Measurements from ENCODE around the gene KLHL26.

The KLHL26 gene

DNA sequence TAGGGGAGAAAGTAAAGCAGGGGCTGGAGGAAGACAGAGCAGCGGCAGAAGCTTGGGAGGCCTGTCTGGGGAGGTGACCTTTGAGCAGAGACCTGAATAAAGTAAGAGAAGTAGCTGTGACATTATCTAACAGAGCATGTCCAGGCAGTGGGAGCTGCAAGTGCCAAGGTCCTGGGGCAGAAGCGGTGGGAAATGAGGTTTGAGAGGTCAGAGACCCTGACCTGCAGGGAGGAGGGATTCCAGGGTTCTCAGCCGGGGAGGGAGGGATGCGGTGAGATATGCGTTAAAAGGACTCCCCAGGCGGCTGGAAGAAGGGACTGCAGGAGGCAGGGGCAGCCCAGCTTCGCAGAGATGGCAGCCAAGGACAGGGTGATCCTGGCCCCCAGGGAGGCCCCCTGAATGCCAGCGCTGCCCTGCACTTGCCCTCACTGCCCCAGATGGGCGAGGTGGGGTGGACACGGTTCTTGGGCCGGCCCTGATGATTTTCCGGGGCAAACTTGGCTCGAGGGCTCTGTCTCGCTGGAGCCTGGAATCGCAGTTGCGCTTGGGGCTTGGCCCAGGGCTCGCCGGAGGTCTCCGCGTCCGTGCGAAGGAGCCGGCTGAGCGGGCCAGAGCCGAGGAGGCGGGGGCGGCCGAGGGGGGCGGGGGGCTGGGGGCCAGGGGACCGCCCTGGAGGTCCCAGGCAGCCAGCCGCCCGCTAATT lies 33.4 kb upstream of the KLHL26 start:
- DNase-seq = no peak

DNA sequence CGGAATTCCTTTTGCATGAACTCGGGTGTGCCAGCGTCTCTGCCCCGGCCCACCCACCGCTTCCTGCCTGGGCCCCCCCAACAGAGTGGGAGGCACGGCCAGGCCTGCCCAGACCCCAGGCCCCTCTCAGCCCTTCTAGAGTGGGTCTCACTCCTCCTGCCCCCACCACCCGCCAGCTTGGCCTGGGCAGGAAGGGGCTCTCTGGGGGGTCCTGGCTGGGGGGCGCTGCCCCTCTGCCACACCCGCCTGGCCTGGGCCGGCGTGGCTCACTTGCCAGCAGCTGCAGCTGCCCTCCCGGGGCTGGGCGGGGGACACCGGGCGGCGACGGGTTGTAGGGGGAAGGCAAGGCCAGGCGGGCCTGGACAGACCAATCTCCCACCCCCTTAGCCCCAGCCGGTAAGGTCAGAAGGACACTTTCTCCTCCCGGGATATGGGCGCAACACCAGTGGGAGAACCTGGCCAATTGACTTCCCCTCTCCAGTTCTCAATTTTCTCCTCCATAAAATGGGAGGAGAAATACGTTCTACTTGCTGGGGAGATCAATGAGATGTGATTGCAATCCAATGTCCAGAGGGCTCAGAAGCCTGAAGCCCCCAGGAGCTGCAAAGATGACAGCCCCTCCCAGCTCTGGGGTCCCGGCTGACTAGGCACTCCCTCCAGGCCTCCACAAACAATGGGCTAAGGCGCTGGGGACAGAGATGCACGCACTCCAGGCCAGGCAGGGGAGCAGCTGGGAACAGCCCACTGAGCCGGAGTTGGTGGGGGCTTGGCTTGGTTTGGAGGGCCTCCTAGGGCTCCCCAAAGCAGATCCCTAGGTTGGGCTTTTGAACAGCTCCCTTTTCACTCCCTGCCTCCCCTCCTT lies 32.6 kb upstream of the KLHL26 start:
- DNase-seq = no peak

DNA sequence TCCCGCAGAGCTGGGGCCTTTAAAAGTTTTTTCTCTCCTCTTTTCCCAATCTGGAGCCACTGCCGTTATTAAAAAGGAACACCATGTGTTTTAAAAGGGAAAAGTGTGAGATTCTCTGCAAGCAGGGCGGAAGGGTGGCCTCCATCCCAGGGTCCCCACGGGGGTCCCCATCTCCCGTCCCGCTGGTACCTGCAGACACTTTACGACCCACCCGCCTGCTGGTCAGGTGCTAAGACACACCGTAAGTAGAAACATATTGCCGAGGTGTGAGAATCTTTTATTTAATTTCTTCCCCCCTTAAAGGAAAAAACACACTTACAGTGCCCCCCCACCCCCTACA lies 32.0 kb upstream of the KLHL26 start:
- DNase-seq = no peak

GRCh38 chr19:18605196-18605545 lies 31.7 kb upstream of the KLHL26 start:
- no peak for DNase-seq

DNA sequence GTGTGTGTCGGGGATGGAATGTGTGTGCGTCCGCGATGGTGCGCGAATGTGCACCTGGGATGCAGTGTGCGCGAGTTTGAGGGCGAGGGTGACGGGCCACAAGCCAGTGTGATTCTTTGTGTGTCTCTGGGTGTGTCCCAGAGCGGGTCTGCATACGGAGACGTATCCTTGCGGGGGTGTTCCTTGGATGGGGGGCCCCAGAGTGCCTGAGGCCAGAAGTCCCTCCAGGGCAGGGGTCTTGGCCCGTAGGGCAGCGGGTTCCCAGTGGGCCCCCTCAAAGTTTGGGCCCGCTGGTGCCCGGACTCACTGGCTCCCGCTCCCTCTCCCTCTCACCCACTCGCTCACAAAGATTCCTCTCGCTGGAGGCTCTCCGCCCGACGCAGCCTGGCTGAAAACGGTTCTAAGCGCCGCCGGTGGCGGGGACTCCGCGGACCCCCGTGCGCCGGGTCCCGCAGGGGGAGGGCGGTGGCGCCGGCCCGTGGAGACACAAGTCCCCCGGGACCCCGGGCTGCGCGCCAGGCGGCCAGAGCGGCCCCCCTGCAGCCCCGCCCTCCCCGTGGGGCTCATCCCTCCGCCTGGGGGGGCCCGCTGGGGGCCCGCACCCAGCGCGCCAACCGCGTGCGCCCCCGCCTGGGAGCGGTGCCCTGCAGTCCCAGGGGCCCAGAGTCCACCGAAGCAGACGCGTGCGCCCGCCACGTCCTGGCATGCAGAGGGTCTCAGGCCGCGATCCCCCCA lies 31.1 kb upstream of the KLHL26 start:
- no peak for DNase-seq

GRCh38 chr19:18606281-18607225 lies 30.3 kb upstream of the KLHL26 start, which contains the start of gene CRLF1:
TSS of gene CRLF1 (minus strand) at chr19:18606799. CDS start at chr19:18606656, 143 bp downstream.
- DNase-seq = no peak

GRCh38 chr19:18607226-18608101 lies 29.4 kb upstream of the KLHL26 start:
- DNase-seq = no peak

DNA sequence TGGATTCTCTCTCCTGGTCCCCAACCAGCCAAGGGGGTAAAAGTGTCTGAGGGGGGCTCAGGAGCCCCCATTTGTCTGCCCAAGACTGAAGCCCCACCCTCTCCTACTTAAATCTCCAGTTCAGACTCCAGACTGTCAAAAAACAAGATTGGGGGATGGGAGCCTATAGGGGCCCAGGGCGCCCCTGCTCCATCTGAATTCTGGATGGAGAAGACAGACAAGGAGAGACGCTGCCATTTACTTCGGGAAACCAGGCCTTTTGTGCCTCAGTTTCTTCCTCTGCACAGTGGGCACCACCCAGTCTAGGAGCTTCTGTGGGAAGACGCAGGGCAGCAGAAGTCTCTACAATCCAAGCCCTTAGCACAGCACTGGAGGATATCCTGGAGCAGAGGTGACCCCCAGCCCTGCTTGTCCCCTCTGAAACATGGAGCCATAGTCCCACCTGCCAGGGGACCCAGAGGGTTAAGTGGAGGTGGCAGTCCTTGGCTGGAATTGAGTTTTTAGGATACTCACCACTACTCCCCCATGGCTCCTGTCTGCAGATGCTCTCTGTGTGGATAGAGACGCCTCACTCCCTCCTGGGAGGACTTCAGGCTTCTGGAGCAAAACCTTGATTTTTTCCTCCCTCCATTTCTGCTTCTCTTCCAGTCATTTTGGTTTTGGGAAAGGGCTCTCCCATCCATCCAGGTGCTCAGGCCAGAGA lies 28.6 kb upstream of the KLHL26 start:
- DNase-seq = no peak

- DNase-seq = no peak
These were observed 27.8 kb upstream of the KLHL26 start for GRCh38 chr19:18608805-18609716.

GRCh38 chr19:18609717-18610051 lies 27.1 kb upstream of the KLHL26 start:
- DNase-seq = no peak

- no peak for DNase-seq
These were observed 26.6 kb upstream of the KLHL26 start for GRCh38 chr19:18610245-18610555.

DNA sequence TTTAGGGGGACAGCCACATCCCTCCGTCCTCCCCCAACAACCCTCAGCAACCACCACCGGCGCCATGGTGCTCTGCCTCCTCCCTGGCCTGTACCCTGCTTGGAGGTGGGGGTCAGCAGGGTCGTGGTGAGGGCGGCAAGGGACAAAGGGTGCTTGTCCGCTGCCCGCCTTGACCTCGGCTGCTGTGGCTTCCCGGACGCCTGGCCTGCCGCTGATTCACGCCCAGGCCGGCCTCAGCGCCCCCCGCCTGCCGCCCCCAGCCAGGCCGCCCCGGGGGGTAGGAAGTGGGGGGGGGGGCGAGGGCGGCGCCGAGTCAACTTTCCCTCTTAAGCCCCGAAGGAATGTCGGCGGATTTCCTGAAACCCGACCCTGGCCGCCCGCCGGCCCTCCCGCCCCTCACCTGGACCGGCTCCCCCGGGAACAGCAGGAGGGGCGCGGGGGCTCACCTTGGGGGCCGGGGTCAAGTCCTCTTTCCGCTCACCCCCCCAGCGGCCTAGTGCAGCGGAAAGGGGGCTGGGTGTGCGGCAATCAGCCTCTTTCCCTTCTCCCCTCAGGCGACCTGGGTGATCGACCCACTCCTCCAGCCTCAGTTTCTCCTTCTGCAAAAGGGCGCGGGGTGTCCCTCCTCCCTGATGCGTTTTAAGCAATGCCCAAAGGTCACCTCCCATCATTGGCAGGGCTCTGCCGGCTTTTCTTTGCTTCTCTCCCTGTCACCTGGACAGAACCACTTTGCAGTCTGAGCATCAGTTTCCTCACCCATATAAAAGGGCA lies 26.1 kb upstream of the KLHL26 start:
- no peak for DNase-seq

DNA sequence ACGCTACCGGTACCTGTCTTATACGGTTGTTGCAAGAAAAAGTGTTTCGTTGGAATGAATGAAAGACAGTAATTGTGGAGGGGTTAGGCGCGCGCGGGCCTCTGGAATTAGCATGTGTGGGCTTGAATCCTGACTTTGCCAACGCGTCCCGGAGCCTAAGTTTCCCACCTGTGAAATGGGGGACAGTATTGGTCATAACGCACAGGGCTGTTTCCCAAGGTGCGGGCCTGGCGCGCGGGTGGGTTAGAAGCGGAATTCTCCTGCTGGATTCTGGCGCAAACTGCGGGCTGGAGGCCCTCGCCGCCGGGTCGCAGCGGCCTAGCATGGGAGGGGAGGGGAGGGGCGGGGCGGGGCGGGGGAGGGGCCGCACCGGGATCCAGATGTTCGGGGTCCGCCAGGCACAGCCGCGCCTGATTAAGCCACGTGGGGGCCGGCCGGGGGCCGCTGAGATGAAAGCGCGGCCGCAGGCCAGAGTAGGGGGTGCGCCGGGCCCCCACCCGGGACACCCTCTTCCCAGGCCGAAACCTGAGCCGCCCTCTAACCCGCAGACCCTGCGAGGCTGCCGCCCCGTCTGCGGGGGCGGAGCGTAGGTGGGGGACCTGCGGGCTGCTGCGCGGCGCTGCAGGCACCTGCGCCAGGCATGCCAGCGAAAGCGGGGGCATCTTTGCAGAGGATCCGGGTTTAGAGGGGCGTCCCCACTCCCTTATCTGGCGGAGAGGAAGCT lies 25.3 kb upstream of the KLHL26 start:
- no peak for DNase-seq

GRCh38 chr19:18612051-18612771 lies 24.6 kb upstream of the KLHL26 start:
- no peak for DNase-seq

- peak; percentile 27 for DNase-seq
These were observed 23.8 kb upstream of the KLHL26 start, which contains the start of gene TMEM59L for GRCh38 chr19:18612772-18613588. TSS of gene TMEM59L (plus strand) at chr19:18612870. CDS start at chr19:18612959, 89 bp downstream.

DNA sequence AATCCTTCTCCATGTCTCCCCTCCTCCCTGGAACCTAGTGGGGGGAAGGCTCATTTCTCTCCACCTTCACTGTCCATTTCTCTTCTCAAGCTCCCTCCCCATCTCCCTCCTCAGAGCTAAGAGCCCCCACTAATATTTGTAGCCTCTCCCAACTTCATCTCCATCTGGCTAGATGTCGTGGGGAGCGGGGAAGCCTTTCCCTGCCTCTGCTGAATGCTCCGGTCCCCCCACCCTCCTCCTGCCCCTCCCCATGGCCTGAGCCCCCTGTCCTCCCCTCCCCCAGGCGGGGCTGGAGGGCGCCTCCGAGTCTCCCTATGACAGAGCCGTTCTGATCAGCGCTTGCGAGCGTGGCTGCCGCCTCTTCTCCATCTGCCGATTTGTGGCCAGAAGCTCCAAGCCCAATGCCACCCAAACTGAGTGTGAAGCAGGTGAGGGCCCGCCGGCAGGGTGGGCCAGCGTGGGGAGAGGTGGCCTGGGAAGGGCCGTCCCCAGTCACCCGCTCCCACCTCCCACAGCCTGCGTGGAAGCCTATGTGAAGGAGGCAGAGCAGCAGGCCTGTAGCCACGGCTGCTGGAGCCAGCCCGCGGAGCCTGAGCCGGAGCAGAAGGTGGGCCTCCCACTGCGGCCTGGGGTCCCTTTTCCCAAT lies 23.1 kb upstream of the KLHL26 start:
- no peak for DNase-seq
